ENCODE results near the gene SLC35B3. TPM values are rescaled to one million over a fixed set of nuclear protein-coding genes. Genes with fewer than 3 reads are reported as not detected.
"Not testable (repeated sequence)": the region's sequence is repeated elsewhere in the genome, so short reads cannot be mapped to it uniquely, and the experiment has no call there.

Gene SLC35B3
- total RNA-seq, 2 donors from 2014 or later = 5.6 to 6.0 TPM

DNA sequence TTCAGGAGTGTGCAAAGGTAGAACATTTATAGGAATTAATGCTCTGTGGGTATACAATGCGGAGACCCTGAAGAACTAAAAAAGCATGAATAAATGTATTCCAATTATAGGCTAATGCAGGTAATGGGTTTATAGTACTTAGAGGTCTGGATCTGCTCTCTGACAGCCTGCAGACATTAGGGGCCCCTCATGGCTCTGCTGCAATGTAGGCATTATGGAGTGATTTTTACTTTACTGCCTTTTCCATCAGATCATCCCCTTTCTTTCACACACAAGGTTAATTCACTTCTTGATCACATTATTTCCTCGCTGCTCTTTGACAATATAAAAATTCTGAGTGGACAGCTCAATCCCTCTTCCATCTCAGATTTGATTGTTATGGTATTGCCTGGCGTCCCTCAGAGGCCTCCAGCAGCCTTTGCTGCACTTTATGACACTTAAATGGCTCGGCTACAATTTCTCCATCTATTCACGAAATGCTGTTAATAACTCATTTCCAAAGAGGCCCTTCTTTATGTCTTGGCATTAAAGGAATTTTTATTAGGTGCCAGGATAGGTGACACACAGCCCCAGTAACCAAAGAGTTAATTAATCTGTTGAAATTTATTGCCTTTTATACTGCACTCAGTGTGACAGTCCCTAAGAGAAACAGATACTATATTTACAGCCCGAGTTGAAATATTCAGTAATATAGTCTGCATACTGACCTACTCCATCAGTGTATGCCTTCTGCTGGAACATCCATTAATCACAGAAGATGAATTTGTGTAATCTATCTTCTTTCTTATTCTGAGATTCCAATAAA is 33.4 kb upstream of the SLC35B3 start:
- TF ChIP-seq, protein P1, sequence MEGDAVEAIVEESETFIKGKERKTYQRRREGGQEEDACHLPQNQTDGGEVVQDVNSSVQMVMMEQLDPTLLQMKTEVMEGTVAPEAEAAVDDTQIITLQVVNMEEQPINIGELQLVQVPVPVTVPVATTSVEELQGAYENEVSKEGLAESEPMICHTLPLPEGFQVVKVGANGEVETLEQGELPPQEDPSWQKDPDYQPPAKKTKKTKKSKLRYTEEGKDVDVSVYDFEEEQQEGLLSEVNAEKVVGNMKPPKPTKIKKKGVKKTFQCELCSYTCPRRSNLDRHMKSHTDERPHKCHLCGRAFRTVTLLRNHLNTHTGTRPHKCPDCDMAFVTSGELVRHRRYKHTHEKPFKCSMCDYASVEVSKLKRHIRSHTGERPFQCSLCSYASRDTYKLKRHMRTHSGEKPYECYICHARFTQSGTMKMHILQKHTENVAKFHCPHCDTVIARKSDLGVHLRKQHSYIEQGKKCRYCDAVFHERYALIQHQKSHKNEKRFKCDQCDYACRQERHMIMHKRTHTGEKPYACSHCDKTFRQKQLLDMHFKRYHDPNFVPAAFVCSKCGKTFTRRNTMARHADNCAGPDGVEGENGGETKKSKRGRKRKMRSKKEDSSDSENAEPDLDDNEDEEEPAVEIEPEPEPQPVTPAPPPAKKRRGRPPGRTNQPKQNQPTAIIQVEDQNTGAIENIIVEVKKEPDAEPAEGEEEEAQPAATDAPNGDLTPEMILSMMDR (IDR thresholded peaks at IDR 0.05) = no peak
- Histone ChIP-seq H3K27me3 (no peaks in the 10 kb centered on the region), H3K4me3 (no peak overlapping the region), H3K36me3 (no peaks in the 10 kb centered on the region), H3K9me3 (no peaks in the 10 kb centered on the region), H3K27ac (no peak overlapping the region), H3K4me1 (no peaks in the 10 kb centered on the region)
- DNase-seq (ENCODE audit: low spot score) = no peak

DNA sequence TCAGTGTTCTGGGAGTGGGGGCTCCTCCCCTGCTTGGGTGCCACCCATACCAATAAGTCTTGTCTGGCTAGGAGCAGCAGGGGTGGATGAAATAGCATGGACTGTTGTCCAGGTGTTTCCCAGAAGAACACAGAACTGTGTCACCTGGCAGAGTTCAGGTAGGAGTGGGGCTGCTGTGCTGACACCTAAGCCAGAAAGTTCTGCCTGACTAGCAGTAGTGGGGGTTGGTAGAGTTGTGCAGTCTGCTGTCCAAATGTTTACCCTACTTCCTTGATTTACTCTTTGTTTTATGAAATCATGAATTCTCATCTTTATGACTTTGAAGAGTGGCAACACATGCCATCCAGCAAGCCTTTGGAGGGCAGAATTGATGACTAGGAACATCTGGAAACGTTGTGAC is 27.3 kb upstream of the SLC35B3 start:
- DNase-seq (ENCODE audit: low spot score) = no peak
- H3K9me3 ChIP-seq = no peaks in the 10 kb centered on the region
- H3K4me3 ChIP-seq = no peak overlapping the region
- H3K36me3 ChIP-seq = no peaks in the 10 kb centered on the region
- H3K27ac ChIP-seq = no peak overlapping the region
- H3K4me1 ChIP-seq = no peaks in the 10 kb centered on the region
- no peaks in the 10 kb centered on the region for H3K27me3 ChIP-seq
- TF ChIP-seq, protein P1 (IDR thresholded peaks at IDR 0.05) = no peak

DNA sequence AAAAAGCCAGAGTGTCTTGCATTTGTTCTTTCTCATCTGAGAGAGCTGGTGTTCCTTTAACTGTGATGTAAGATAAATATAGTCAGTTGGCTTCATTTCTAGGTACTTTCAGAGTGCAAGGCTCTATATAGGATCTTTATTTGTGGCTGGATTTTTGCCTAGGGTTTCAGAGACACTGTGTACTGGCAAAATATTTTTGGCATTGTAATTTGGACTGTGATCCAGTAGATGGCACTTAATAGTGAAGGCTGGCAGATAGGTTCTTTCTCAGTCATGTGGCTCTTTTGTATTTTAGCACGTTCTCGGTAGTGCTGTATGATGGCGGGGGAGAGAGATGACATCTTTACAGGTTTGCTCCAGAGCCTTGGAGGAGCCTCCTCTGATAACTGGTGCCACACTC is 26.8 kb upstream of the SLC35B3 start:
- H3K9me3 ChIP-seq = peaks cover 0 to 3% of the 10 kb centered on the region in 2 donors
- H3K27ac ChIP-seq = no peak overlapping the region
- TF ChIP-seq, protein P1 (IDR thresholded peaks at IDR 0.05) = no peak
- H3K4me3 ChIP-seq = no peak overlapping the region
- no peaks in the 10 kb centered on the region for H3K27me3 ChIP-seq
- no peak for DNase-seq (ENCODE audit: low spot score)
- H3K36me3 ChIP-seq = no peaks in the 10 kb centered on the region
- no peaks in the 10 kb centered on the region for H3K4me1 ChIP-seq

DNA sequence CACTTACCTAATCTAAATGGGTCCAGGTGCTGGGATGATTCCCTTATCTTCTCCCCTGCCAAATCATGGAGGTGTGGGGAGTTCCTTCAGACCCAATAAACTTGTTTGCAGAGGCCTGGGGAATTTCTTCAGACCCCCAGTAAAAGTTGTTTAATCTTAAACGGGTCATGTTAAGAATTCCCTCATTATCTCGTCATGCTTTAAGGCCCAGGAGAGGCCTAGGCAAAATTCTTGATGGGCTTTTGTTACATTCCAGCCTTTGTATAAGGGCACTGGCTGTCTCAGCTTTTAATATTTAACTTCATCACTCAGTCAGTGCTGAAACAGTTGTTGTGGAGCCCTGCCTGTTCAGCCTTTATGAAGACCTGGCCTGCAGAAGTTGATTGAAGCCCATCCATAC is 11.0 kb upstream of the SLC35B3 start:
- H3K36me3 ChIP-seq = no peaks in the 10 kb centered on the region
- H3K4me1 ChIP-seq = no peaks in the 10 kb centered on the region
- DNase-seq (ENCODE audit: low spot score) = no peak
- no peaks in the 10 kb centered on the region for H3K27me3 ChIP-seq
- H3K4me3 ChIP-seq = no peak overlapping the region
- H3K9me3 ChIP-seq = no peaks in the 10 kb centered on the region
- TF ChIP-seq, protein P1 (IDR thresholded peaks at IDR 0.05) = no peak
- no peak overlapping the region for H3K27ac ChIP-seq

DNA sequence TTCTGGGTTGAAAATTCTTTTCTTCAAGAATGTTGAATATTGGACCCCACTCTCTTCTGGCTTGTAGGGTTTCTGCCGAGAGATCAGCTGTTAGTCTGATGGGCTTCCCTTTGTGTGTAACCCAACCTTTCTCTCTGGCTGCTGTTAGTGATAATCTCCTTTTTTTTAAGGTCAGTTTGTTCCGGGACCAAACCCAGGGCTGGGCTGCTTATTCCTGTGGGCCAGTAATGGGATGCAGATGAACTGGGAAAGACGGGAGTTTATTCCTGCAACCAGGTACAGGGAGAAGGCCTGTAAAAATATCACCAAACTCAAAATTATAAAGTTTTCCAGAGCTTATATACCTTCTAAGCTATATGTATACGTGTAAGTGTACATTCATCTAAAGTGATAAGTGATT is 10.6 kb upstream of the SLC35B3 start:
- H3K4me1 ChIP-seq; H3K27me3 ChIP-seq; H3K36me3 ChIP-seq; H3K4me3 ChIP-seq; H3K27ac ChIP-seq; H3K9me3 ChIP-seq; DNase-seq (ENCODE audit: low spot score): not testable (repeated sequence)

DNA sequence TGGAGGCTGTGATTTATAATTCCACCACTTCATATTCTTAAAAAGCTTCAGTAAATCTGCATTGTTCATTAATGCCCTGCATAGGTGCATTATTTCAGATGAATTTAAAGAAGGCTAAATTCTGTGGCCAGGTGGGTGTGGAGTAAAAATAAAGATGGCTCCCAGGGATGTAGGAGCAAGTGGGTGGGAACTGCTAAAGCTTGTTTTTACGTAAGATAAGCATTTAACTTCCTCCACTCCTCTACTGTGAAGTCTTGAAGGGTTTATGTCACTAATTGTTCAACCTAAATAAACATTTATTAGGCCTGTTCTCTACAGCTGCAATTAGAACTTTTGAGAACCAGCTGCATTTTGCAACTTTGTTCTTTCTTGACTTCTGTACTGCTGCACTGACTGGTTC is 6.8 kb upstream of the SLC35B3 start:
- TF ChIP-seq, protein P1 (IDR thresholded peaks at IDR 0.05) = no peak
- no peaks in the 10 kb centered on the region for H3K4me1 ChIP-seq
- H3K36me3 ChIP-seq = no peaks in the 10 kb centered on the region
- no peak overlapping the region for H3K27ac ChIP-seq
- no peak for DNase-seq (ENCODE audit: low spot score)
- no peak overlapping the region for H3K4me3 ChIP-seq
- H3K9me3 ChIP-seq = no peaks in the 10 kb centered on the region
- no peaks in the 10 kb centered on the region for H3K27me3 ChIP-seq

Measured in right atrium auricular region (tissue), 2 donors.